HCT116 (cell line): ENCODE data around the gene CIBAR2.

Source experiments
- CBX3 ChIP-seq: IDR thresholded peaks from 2 replicates; pipeline ENCODE4 v1.6.1; 2012; ENCODE audit warnings: low read depth
- CEBPB ChIP-seq: IDR thresholded peaks from 2 replicates; pipeline ENCODE4 v1.6.1; 2012; ENCODE audit warnings: low read depth
- CTCF ChIP-seq, 3 experiments: fragments of 200-600 bp in 1 of 3; sonication (generic) in 1 of 3; IDR thresholded peaks in 2 of 3; conservative IDR thresholded peaks in 1 of 3; 2 replicates each; pipeline ENCODE4 v1.5.1; 2012 to 2017; ENCODE audit warnings: low read depth in 2 of 3, low read length in 2 of 3, antibody characterized with exemption in 1 of 3, borderline replicate concordance in 1 of 3, control low read depth in 1 of 3, mild to moderate bottlenecking in 1 of 3, mixed read lengths in 1 of 3, mixed run types in 1 of 3, moderate library complexity in 1 of 3; ENCODE audit not compliant: insufficient read depth in 1 of 3
- EGR1 ChIP-seq: IDR thresholded peaks from 2 replicates; pipeline ENCODE4 v1.6.1; 2012; ENCODE audit warnings: low read depth
- EZH2 ChIP-seq: fragments of 200-600 bp; sonication (generic); IDR thresholded peaks from 2 replicates; pipeline ENCODE4 v1.6.1; 2017; ENCODE audit warnings: antibody characterized with exemption, mixed run types
- EZH2phosphoT487 ChIP-seq: fragments of 200-600 bp; IDR thresholded peaks from 2 replicates; pipeline ENCODE4 v1.6.1; 2018; ENCODE audit warnings: antibody characterized with exemption, borderline replicate concordance
- JUND ChIP-seq: IDR thresholded peaks from 2 replicates; pipeline ENCODE4 v1.6.1; 2012
- MAX ChIP-seq: IDR thresholded peaks from 2 replicates; pipeline ENCODE4 v1.6.1; 2012
- POLR2A ChIP-seq: IDR thresholded peaks from 2 replicates; pipeline ENCODE4 v1.7.0; 2011; ENCODE audit warnings: borderline replicate concordance; ENCODE audit not compliant: insufficient read depth, insufficient read length; ENCODE audit errors: extremely low read depth
- TCF7L2 ChIP-seq: IDR thresholded peaks from 2 replicates; pipeline ENCODE4 v1.7.0; 2011; ENCODE audit warnings: borderline replicate concordance, inconsistent platforms; ENCODE audit not compliant: insufficient read depth, insufficient read length; ENCODE audit errors: extremely low read depth

- TF ChIP-seq CTCF (IDR thresholded peaks at IDR 0.05 in 2 of 3, conservative IDR thresholded peaks at IDR 0.05 in 1 of 3; ENCODE audit: borderline replicate concordance in 1 of 3, insufficient read depth in 1 of 3, low read depth in 2 of 3, low read length in 2 of 3) (no peak), CEBPB (no peak), EZH2 (no peak), CBX3 (no peak), MAX (no peak), EGR1 (no peak), POLR2A (no peak), TCF7L2 (no peak), EZH2phosphoT487 (no peak), JUND (no peak)
Measured at GRCh38 chr16:85138073-85138824, 26.0 kb upstream of the CIBAR2 start.
